Measurements from ENCODE around the gene LRRC25. TPM values are rescaled to one million over a fixed set of nuclear protein-coding genes. Genes with fewer than 3 reads are reported as not detected.
A peak's percentile ranks its signal among the peaks of the same experiment; 100 is the strongest.

LRRC25 gene
- total and polyA plus RNA-seq, 7 donors = 0.65 to 5.2 (median 2.3) TPM

GRCh38 chr19:18430417-18431144 is 33.2 kb upstream of the LRRC25 start:
- DNase-seq (no peak), ATAC-seq (no peak)
- H3K27ac ChIP-seq = no peak overlapping the region
- no peak for TF ChIP-seq CTCF (IDR thresholded peaks at IDR 0.05)
- no peak overlapping the region for H3K4me3 ChIP-seq
- peaks cover 21% of the 10 kb centered on the region for H3K4me1 ChIP-seq
- H3K36me3 ChIP-seq (ENCODE audit: insufficient read depth in 1 of 2, low read depth in 1 of 2) = peaks cover 0 to 4% of the 10 kb centered on the region in 2 donors
- peaks cover 0 to 5% (median 0%) of the 10 kb centered on the region in 3 donors for H3K27me3 ChIP-seq (ENCODE audit: insufficient read depth in 3 of 3, low read length in 2 of 3)
- intact Hi-C loops (cut with DNase I) = no loop called here
- H3K9me3 ChIP-seq = no peaks in the 10 kb centered on the region
- 89 to 91% (median 91%) methylated on average over 21 of the region's 21 CpGs for WGBS, 3 donors

DNA sequence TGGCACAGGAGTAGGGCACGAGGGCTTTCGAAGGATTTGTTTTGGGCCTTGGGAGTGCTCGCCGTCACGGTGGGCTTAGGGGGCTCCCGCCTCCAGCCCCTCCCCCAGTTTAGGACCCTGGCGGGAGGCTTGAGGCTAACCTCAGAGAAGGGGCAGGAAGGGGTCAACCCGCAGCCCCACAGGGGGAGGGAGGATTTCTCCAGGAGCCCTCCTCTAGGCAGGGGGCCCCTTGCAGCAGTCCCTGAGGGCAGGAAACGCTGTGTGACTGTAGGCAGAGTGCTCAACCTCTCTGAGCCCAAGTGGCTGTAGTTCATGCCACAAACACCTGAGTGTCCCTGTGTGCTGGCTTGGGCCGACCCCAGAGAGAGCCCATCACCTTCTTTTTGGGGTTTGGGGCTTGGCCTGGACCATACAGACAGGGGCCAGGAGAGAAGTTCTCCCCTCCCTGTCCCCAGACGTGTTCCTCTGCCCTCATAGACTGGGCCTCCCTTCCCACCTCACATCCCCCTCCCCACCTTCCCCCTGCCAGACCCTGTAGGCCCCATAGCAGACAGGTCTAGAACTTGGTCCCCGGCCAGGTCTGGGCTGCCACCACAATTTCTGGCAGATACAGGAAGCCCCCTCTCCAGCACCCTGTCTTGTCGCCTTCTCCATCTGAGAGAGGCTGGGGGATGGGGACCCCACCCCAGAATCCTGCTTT is 32.4 kb upstream of the LRRC25 start:
- DNase-seq (no peak), ATAC-seq (no peak)
- H3K27me3 ChIP-seq (ENCODE audit: insufficient read depth in 3 of 3, low read length in 2 of 3) = peaks cover 0 to 5% (median 0%) of the 10 kb centered on the region in 3 donors
- intact Hi-C loops (cut with DNase I) = no loop called here
- H3K9me3 ChIP-seq = no peaks in the 10 kb centered on the region
- TF ChIP-seq CTCF (IDR thresholded peaks at IDR 0.05) = no peak
- peak overlapping the region; percentile 41 for H3K4me3 ChIP-seq
- H3K27ac ChIP-seq = no peak overlapping the region
- peaks cover 0 to 4% of the 10 kb centered on the region in 2 donors for H3K36me3 ChIP-seq (ENCODE audit: insufficient read depth in 1 of 2, low read depth in 1 of 2)
- 73 to 78% (median 74%) methylated on average over 13 of the region's 13 CpGs for WGBS, 3 donors
- H3K4me1 ChIP-seq = peaks cover 27% of the 10 kb centered on the region

GRCh38 chr19:18428787-18429674 is 31.6 kb upstream of the LRRC25 start:
- 22 to 27% (median 23%) methylated on average over 38 to 77 of the region's 77 CpGs for WGBS, 3 donors
- peaks cover 0 to 4% of the 10 kb centered on the region in 2 donors for H3K36me3 ChIP-seq (ENCODE audit: insufficient read depth in 1 of 2, low read depth in 1 of 2)
- H3K9me3 ChIP-seq = no peaks in the 10 kb centered on the region
- TF ChIP-seq CTCF (IDR thresholded peaks at IDR 0.05) = no peak
- DNase-seq (peak; percentile 70 to 83), ATAC-seq (peak in 2 of 4 donors; percentile 11 to 12)
- peak overlapping the region; percentile 41 for H3K4me3 ChIP-seq
- H3K27ac ChIP-seq = no peak overlapping the region
- peaks cover 30% of the 10 kb centered on the region for H3K4me1 ChIP-seq
- H3K27me3 ChIP-seq (ENCODE audit: insufficient read depth in 3 of 3, low read length in 2 of 3) = peaks cover 0 to 5% (median 0%) of the 10 kb centered on the region in 3 donors
- intact Hi-C loops (cut with DNase I) = no loop called here

- Histone ChIP-seq H3K27me3 (ENCODE audit: insufficient read depth in 3 of 3, low read length in 2 of 3) (peaks cover 0 to 4% (median 0%) of the 10 kb centered on the region in 3 donors), H3K4me1 (peaks cover 38% of the 10 kb centered on the region), H3K36me3 (ENCODE audit: insufficient read depth in 1 of 2, low read depth in 1 of 2) (peaks cover 0 to 4% of the 10 kb centered on the region in 2 donors), H3K9me3 (no peaks in the 10 kb centered on the region), H3K27ac (no peak overlapping the region), H3K4me3 (no peak overlapping the region)
- intact Hi-C loops (cut with DNase I) = no loop called here
- DNase-seq (peak in 1 of 2 donors; percentile 50), ATAC-seq (no peak)
- no peak for TF ChIP-seq CTCF (IDR thresholded peaks at IDR 0.05)
- 82 to 92% (median 85%) methylated on average over 10 to 17 of the region's 17 CpGs for WGBS, 3 donors
Measured at GRCh38 chr19:18428173-18428786, 30.9 kb upstream of the LRRC25 start.

Measured in psoas muscle (tissue), 8 donors.